Measurements from ENCODE around the gene EPHA2. TPM values are rescaled to one million over a fixed set of nuclear protein-coding genes. Genes with fewer than 3 reads are reported as not detected.

EPHA2 gene
- polyA plus RNA-seq, 1 experiment = 26.5 TPM

DNA sequence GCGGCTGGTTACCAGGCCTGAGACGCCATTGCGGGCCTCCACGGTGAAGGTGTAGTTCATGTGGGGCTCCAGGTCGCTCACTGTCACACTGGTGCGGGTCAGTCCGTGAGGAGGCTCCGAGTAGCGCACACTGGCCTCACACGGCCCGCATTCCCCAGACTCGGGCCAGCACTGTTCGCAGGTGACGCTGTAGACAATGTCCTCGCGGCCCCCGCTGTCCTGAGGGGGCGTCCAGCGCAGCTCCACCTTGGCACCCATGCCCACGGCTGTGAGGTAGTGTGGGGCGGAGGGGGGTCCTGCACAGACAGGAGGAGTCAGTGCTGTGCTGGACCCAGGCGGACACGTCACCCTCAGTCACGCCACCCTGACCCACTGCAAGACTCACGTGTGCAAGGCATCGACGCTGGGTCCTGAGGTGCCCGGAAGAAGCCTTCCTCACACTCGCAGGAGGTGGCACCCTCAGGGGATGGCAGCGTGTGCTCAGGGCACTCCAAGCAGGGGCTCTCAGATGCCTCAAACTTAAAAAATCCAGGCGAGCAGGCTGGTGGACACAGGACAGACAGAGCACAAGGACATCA lies 17.9 kb downstream of the EPHA2 start:
- ChIA-PET CTCF (interaction anchor here (0.6 to 1.2 kb wide), 4 partner anchors 15 to 368 kb away, joined by 3 read pairs; no protein-coding TSS in a partner anchor), POLR2A (no interaction called here)
- H3K27me3 ChIP-seq (ENCODE audit: control insufficient read depth, insufficient read depth, low read length) = no peaks in the 10 kb centered on the region
- no peak for DNase-seq (ENCODE audit: low read depth)
- H3K4me3 ChIP-seq (ENCODE audit: low read depth, low read length) = no peak overlapping the region
- TF ChIP-seq, protein P1, sequence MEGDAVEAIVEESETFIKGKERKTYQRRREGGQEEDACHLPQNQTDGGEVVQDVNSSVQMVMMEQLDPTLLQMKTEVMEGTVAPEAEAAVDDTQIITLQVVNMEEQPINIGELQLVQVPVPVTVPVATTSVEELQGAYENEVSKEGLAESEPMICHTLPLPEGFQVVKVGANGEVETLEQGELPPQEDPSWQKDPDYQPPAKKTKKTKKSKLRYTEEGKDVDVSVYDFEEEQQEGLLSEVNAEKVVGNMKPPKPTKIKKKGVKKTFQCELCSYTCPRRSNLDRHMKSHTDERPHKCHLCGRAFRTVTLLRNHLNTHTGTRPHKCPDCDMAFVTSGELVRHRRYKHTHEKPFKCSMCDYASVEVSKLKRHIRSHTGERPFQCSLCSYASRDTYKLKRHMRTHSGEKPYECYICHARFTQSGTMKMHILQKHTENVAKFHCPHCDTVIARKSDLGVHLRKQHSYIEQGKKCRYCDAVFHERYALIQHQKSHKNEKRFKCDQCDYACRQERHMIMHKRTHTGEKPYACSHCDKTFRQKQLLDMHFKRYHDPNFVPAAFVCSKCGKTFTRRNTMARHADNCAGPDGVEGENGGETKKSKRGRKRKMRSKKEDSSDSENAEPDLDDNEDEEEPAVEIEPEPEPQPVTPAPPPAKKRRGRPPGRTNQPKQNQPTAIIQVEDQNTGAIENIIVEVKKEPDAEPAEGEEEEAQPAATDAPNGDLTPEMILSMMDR (IDR thresholded peaks at IDR 0.05; ENCODE audit: insufficient read depth, low read depth, low read length) = no peak
- peaks cover 32% of the 10 kb centered on the region for H3K36me3 ChIP-seq (ENCODE audit: control insufficient read depth, insufficient read depth, low read length)

DNA sequence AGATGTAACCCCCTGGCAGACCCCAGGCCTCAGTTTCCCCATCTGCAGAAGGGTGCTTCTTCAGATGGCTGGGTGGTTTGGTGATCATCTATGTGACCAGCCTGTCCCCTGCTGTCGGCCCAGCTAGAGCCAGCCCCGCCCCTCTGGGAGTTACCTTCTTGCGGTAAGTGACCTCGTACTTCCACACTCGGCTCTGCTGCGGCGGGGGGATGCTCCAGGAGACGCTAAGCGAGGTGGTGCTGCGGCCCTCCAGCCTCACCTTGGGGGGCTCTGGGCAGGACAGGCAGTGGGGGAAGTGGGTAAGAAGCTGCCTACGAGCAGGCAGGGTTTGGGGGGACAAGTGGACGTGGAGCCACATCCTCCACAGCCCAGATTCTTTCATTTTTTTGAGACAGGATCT lies 20.4 kb downstream of the EPHA2 start:
- Histone ChIP-seq H3K27me3 (ENCODE audit: control insufficient read depth, insufficient read depth, low read length) (no peaks in the 10 kb centered on the region), H3K36me3 (ENCODE audit: control insufficient read depth, insufficient read depth, low read length) (peaks cover 51% of the 10 kb centered on the region), H3K4me3 (ENCODE audit: low read depth, low read length) (no peak overlapping the region)
- POLR2A ChIA-PET = no interaction called here
- CTCF ChIA-PET = interaction anchor here (1.6 to 2.2 kb wide), 2 partner anchors 53 to 57 kb away, joined by 5 to 8 read pairs; no protein-coding TSS in a partner anchor
- TF ChIP-seq, protein P1 (IDR thresholded peaks at IDR 0.05; ENCODE audit: insufficient read depth, low read depth, low read length) = no peak
- DNase-seq (ENCODE audit: low read depth) = no peak

GRCh38 chr1:16134906-16135305 lies 21.0 kb downstream of the EPHA2 start:
- CTCF ChIA-PET = interaction anchor here (1.6 to 2.2 kb wide), 2 partner anchors 52 to 57 kb away, joined by 5 to 8 read pairs; no protein-coding TSS in a partner anchor
- H3K36me3 ChIP-seq (ENCODE audit: control insufficient read depth, insufficient read depth, low read length) = peaks cover 56% of the 10 kb centered on the region
- DNase-seq (ENCODE audit: low read depth) = no peak

DNA sequence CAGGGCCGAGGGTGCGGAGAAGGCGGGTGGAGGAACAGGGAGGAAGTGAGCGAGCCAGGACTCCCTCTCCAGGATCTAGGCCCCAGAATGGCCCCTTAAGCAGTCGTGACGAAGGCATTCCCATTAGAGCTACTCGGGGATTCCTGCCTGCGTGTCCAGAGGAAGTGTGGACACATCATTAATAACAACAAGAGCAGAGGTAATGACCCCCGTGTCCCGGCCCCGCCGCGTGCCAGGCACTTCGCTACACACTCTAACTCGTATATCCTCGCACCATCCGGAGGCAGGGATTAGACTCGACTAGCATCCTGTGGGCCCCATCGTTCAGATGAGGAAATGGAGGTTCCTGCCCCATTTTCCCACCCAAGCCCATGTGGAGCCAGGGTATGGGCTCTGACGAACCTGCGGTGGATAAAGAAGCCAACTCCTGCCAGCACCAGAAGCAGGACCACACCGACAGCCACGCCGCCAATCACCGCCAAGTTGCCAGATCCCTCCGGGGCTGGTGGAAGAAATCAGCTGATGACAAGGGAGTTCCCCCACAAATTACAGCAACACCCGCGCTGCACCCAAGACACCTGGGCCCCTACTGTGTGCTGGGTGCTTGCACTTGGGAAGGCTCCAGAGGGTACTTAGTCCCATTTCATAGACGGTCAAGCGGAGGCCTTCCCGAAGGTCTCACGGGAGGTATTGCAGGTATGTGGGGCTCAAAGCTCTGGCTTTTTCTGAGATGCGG lies 21.6 kb downstream of the EPHA2 start:
- H3K36me3 ChIP-seq (ENCODE audit: control insufficient read depth, insufficient read depth, low read length) = peaks cover 62% of the 10 kb centered on the region
- H3K27me3 ChIP-seq (ENCODE audit: control insufficient read depth, insufficient read depth, low read length) = no peaks in the 10 kb centered on the region
- CTCF ChIA-PET = interaction anchor here (2.2 kb wide), 1 partner anchor 52 kb away, joined by 8 read pairs; no protein-coding TSS in a partner anchor
- no peak for DNase-seq (ENCODE audit: low read depth)
- H3K4me3 ChIP-seq (ENCODE audit: low read depth, low read length) = no peak overlapping the region
- TF ChIP-seq, protein P1 (IDR thresholded peaks at IDR 0.05; ENCODE audit: insufficient read depth, low read depth, low read length) = no peak
- POLR2A ChIA-PET = no interaction called here

More at GRCh38 chr1:16134906-16135305, 21.0 kb downstream of the EPHA2 start:
- H3K27me3 ChIP-seq (ENCODE audit: control insufficient read depth, insufficient read depth, low read length) = no peaks in the 10 kb centered on the region
- POLR2A ChIA-PET = no interaction called here
- H3K4me3 ChIP-seq (ENCODE audit: low read depth, low read length) = no peak overlapping the region
- TF ChIP-seq, protein P1 (IDR thresholded peaks at IDR 0.05; ENCODE audit: insufficient read depth, low read depth, low read length) = no peak

All from BJ (cell line).